Caco-2 (cell line): ENCODE results near the gene SHMT2. TPM values are rescaled to one million over a fixed set of nuclear protein-coding genes. Genes with fewer than 3 reads are reported as not detected.

Experiments used
- BruUV-seq: library from RNA; stranded (reverse); fragments of 400-500 nt; replicated peaks from 2 replicates; lab custom pipeline; 2021; lab: Mats Ljungman, UMichigan
- CTCF ChIA-PET: fragments of 300-600 bp; sonication (Branson Sonifier 250); formaldehyde crosslinking; loops from one replicate; lab custom pipeline; 2022; ENCODE audit warnings: antibody characterized with exemption; lab: Charles Lee
- POLR2A ChIA-PET: fragments of 300-600 bp; sonication (Branson Sonifier 250); formaldehyde crosslinking; loops from one replicate; lab custom pipeline; 2022; ENCODE audit warnings: antibody characterized with exemption; lab: Charles Lee
- DNase-seq, 2 experiments: peaks; one replicate each; pipeline versions ENCODE4 v3.0.0 to v3.0.0-alpha.2; 2020 to 2022
- H3K27me3 ChIP-seq: replicated peaks from 2 replicates; pipeline ENCODE4 v1.6.0; 2011; ENCODE audit warnings: low read length; ENCODE audit not compliant: control insufficient read depth, insufficient read depth
- H3K36me3 ChIP-seq: 2 replicates; pipeline ENCODE4 v1.5.1; 2011; ENCODE audit warnings: low read length; ENCODE audit not compliant: control insufficient read depth, insufficient read depth
- H3K4me1 ChIP-seq: fragments of 250-450 bp; sonication (Bioruptor Pico); 2 replicates; pipeline ENCODE4 v1.5.1; 2020; ENCODE audit warnings: mild to moderate bottlenecking
- H3K4me3 ChIP-seq: 2 replicates; pipeline ENCODE4 v1.5.1; 2011; ENCODE audit warnings: low read depth, mild to moderate bottlenecking, control low read depth, low read length
- H3K9me3 ChIP-seq: fragments of 250-450 bp; sonication (Bioruptor Pico); 2 replicates; pipeline ENCODE4 v1.5.1; 2020; ENCODE audit warnings: mild to moderate bottlenecking, moderate library complexity
- H3K27ac Mint-ChIP-seq: one replicate; pipeline ENCODE4 v1.8.0; 2022; ENCODE audit warnings: mixed read lengths; ENCODE audit not compliant: unreplicated experiment
- H3K27me3 Mint-ChIP-seq: one replicate; pipeline ENCODE4 v1.8.0; 2022; ENCODE audit warnings: mixed read lengths; ENCODE audit not compliant: insufficient read depth, unreplicated experiment
- H3K36me3 Mint-ChIP-seq: one replicate; pipeline ENCODE4 v1.8.0; 2022; ENCODE audit warnings: mild to moderate bottlenecking, mixed read lengths; ENCODE audit not compliant: insufficient read depth, unreplicated experiment
- H3K4me1 Mint-ChIP-seq: one replicate; pipeline ENCODE4 v1.8.0; 2022; ENCODE audit warnings: low read depth, mixed read lengths; ENCODE audit not compliant: unreplicated experiment
- H3K4me3 Mint-ChIP-seq: one replicate; pipeline ENCODE4 v1.8.0; 2022; ENCODE audit warnings: mild to moderate bottlenecking, moderate library complexity, mixed read lengths; ENCODE audit not compliant: unreplicated experiment
- H3K9me3 Mint-ChIP-seq: one replicate; pipeline ENCODE4 v1.8.0; 2022; ENCODE audit warnings: mixed read lengths; ENCODE audit not compliant: unreplicated experiment
- CTCF ChIP-seq, 2 experiments: fragments of 200-600 bp in 1 of 2; IDR thresholded peaks; 1 replicate in 1 of 2; 2 replicates in 1 of 2; pipeline versions ENCODE4 v1.5.1 to v1.8.0; 2011 to 2022; ENCODE audit warnings: antibody characterized with exemption in 1 of 2, control low read depth in 1 of 2, inconsistent platforms in 1 of 2, low read depth in 1 of 2, low read length in 1 of 2, mild to moderate bottlenecking in 1 of 2, moderate library complexity in 1 of 2; ENCODE audit not compliant: insufficient read depth in 1 of 2, severe bottlenecking in 1 of 2, unreplicated experiment in 1 of 2
- intact Hi-C: fragments of 100-400 bp; cut with micrococcal nuclease; formaldehyde crosslinking; loops from one replicate; pipeline ENCODE4 v1.10.0; 2022; ENCODE audit not compliant: unreplicated experiment
- total RNA-seq: library from RNA; stranded (reverse); gene quantifications from 2 replicates; pipeline ENCODE4 v1.2.3, GENCODE V29; 2022

Gene SHMT2
- total RNA-seq, 1 experiment from 2014 or later, result 466 TPM

- Histone ChIP-seq H3K27me3 (no peaks in the 10 kb centered on the region), H3K4me3 (no peak overlapping the region), H3K9me3 (no peaks in the 10 kb centered on the region), H3K4me1 (no peaks in the 10 kb centered on the region), H3K36me3 (peaks cover 4% of the 10 kb centered on the region)
- ChIA-PET POLR2A (no interaction called here), CTCF (no interaction called here)
- H3K4me1 Mint-ChIP-seq, result no peaks in the 10 kb centered on the region
- no peaks in the 10 kb centered on the region for H3K27me3 Mint-ChIP-seq
- no peak overlapping the region for H3K4me3 Mint-ChIP-seq
- no peak overlapping the region for H3K27ac Mint-ChIP-seq
- intact Hi-C loops, result no loop called here
- DNase-seq, result no peak
- no TSS peak for BruUV-seq
- H3K36me3 Mint-ChIP-seq, result peaks cover 9% of the 10 kb centered on the region
- H3K9me3 Mint-ChIP-seq, result no peaks in the 10 kb centered on the region
- TF ChIP-seq CTCF (IDR thresholded peaks at IDR 0.05; ENCODE audit: insufficient read depth in 1 of 2, low read depth in 1 of 2, low read length in 1 of 2, severe bottlenecking in 1 of 2, unreplicated experiment in 1 of 2), result no peak
These were observed 31.2 kb upstream of the SHMT2 start for GRCh38 chr12:57198329-57198728.

DNA sequence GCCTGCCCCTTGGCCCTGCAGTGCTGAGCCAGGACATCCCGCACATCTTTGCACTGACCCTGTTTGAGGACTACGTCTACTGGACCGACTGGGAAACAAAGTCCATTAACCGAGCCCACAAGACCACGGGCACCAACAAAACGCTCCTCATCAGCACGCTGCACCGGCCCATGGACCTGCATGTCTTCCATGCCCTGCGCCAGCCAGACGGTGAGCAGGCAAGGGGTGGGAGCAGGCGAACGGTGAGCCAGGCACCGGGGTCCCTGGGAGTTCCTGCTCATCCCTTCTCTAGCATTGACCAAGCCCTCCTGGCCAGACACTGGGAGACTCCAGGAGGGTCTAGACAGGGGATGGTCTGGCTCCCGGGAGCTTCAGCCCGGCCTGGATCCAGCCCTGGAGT lies 30.3 kb upstream of the SHMT2 start:
- Mint-ChIP-seq H3K27ac (no peak overlapping the region), H3K4me1 (no peaks in the 10 kb centered on the region), H3K9me3 (no peaks in the 10 kb centered on the region), H3K4me3 (no peak overlapping the region), H3K36me3 (peaks cover 12% of the 10 kb centered on the region), H3K27me3 (no peaks in the 10 kb centered on the region)
- no peak for DNase-seq
- intact Hi-C loops, result no loop called here
- no peak overlapping the region for H3K4me3 ChIP-seq
- H3K36me3 ChIP-seq, result peaks cover 3% of the 10 kb centered on the region
- ChIA-PET CTCF (no interaction called here), POLR2A (no interaction called here)
- TF ChIP-seq CTCF (IDR thresholded peaks at IDR 0.05; ENCODE audit: insufficient read depth in 1 of 2, low read depth in 1 of 2, low read length in 1 of 2, severe bottlenecking in 1 of 2, unreplicated experiment in 1 of 2), result no peak
- H3K27me3 ChIP-seq, result no peaks in the 10 kb centered on the region
- no TSS peak for BruUV-seq
- no peaks in the 10 kb centered on the region for H3K4me1 ChIP-seq
- no peaks in the 10 kb centered on the region for H3K9me3 ChIP-seq

DNA sequence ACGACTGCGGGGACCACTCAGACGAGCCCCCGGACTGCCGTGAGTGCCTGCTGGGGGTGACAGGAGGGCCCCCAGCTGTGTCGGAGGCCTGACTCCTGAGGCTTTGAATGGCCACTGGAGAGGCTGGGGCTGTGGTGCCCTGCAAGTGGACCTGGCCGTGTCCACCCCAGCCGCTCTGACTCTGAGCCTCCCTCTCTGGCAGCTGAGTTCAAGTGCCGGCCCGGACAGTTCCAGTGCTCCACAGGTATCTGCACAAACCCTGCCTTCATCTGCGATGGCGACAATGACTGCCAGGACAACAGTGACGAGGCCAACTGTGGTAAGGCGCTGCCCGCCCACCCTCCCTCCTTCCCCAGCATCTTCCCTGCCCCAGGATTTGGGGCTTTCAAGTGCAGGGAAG lies 29.0 kb upstream of the SHMT2 start:
- no peak overlapping the region for H3K4me3 Mint-ChIP-seq
- intact Hi-C loops, result no loop called here
- H3K4me1 Mint-ChIP-seq, result no peaks in the 10 kb centered on the region
- no peak for DNase-seq
- no peak overlapping the region for H3K27ac Mint-ChIP-seq
- BruUV-seq, result no TSS peak
- H3K9me3 Mint-ChIP-seq, result no peaks in the 10 kb centered on the region
- Histone ChIP-seq H3K4me1 (no peaks in the 10 kb centered on the region), H3K36me3 (peaks cover 3% of the 10 kb centered on the region), H3K27me3 (no peaks in the 10 kb centered on the region), H3K4me3 (no peak overlapping the region), H3K9me3 (no peaks in the 10 kb centered on the region)
- H3K36me3 Mint-ChIP-seq, result peaks cover 18% of the 10 kb centered on the region
- CTCF ChIA-PET, result interaction anchor here (0.6 kb wide), 1 partner anchor 404 kb away, joined by 4 read pairs; no protein-coding TSS in a partner anchor
- no peak for TF ChIP-seq CTCF (IDR thresholded peaks at IDR 0.05; ENCODE audit: insufficient read depth in 1 of 2, low read depth in 1 of 2, low read length in 1 of 2, severe bottlenecking in 1 of 2, unreplicated experiment in 1 of 2)
- POLR2A ChIA-PET, result no interaction called here
- no peaks in the 10 kb centered on the region for H3K27me3 Mint-ChIP-seq
